MM.1S (cell line): ENCODE measurements around the gene SMOC1.

Experiments used
- EZH2phosphoT487 ChIP-seq: fragments of 300-600 bp; sonication (generic); IDR thresholded peaks from 2 replicates; pipeline ENCODE4 v1.6.1; 2018; ENCODE audit warnings: antibody characterized with exemption, low read length
- TF ChIP-seq, protein P1 (sequence below): fragments of 300-600 bp; sonication (generic); IDR thresholded peaks from 2 replicates; pipeline ENCODE4 v1.5.1; 2016; ENCODE audit warnings: antibody characterized with exemption, low read length, mixed read lengths

DNA sequence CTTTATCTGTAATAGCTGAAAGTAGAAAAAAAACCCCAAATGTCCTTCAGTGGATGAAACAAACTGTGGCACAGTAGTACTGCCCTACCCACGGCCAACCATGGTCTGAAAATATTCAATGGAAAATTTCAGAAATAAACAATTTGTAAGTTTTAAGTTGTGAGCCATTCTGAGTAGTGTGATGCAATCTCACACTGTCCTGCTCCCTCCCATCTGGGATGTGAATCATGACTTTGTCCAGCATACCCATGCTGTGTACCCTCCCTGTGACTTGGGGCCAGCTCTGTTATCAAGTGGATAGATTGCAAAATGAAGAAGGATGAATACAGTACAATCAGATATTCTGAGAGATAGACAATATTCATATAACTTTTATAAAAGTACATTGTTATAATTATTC, 106.2 kb downstream of the SMOC1 start:
- TF ChIP-seq, protein P1, sequence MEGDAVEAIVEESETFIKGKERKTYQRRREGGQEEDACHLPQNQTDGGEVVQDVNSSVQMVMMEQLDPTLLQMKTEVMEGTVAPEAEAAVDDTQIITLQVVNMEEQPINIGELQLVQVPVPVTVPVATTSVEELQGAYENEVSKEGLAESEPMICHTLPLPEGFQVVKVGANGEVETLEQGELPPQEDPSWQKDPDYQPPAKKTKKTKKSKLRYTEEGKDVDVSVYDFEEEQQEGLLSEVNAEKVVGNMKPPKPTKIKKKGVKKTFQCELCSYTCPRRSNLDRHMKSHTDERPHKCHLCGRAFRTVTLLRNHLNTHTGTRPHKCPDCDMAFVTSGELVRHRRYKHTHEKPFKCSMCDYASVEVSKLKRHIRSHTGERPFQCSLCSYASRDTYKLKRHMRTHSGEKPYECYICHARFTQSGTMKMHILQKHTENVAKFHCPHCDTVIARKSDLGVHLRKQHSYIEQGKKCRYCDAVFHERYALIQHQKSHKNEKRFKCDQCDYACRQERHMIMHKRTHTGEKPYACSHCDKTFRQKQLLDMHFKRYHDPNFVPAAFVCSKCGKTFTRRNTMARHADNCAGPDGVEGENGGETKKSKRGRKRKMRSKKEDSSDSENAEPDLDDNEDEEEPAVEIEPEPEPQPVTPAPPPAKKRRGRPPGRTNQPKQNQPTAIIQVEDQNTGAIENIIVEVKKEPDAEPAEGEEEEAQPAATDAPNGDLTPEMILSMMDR = no peak
- no peak for TF ChIP-seq EZH2phosphoT487
